Measurements from ENCODE around the gene IRGQ.

- TF ChIP-seq GATA1 (IDR thresholded peaks at IDR 0.05; ENCODE audit: low read depth, low read length) (no peak), POLR2A (IDR thresholded peaks at IDR 0.05; ENCODE audit: low read length) (no peak)
These were observed 55.6 kb downstream of the IRGQ start for GRCh38 chr19:43540381-43540780.

Measured in erythroblast (primary cell).